Keratinocyte (primary cell): ENCODE measurements around the gene PAN3. TPM values are rescaled to one million over a fixed set of nuclear protein-coding genes. Genes with fewer than 3 reads are reported as not detected.

Experiments
- DNase-seq: peaks from one replicate; pipeline ENCODE4 v3.0.0-alpha.2; 2011; ENCODE audit warnings: low read depth, missing footprints, low spot score
- FAIRE-seq: peaks from 2 replicates; lab custom pipeline; 2011; peaks lifted over from hg19 to GRCh38; lab: Jason Lieb, UNC
- H2AFZ ChIP-seq: 2 replicates; pipeline ENCODE4 v1.6.0; 2012; ENCODE audit warnings: low read length, control low read depth, inconsistent platforms; ENCODE audit not compliant: control insufficient read depth
- H3K27ac ChIP-seq: 2 replicates; pipeline ENCODE4 v1.5.1; 2011; ENCODE audit warnings: low read length; ENCODE audit not compliant: control insufficient read depth, insufficient read depth
- H3K27me3 ChIP-seq: 3 replicates; pipeline ENCODE4 v1.6.0; 2011; ENCODE audit warnings: low read length; ENCODE audit not compliant: control insufficient read depth, insufficient read depth; ENCODE audit errors: extremely low read depth
- H3K36me3 ChIP-seq, 2 experiments: 2 replicates in 1 of 2; 3 replicates in 1 of 2; pipeline ENCODE4 v1.5.1; 2011; ENCODE audit warnings: low read length in 2 of 2, mild to moderate bottlenecking in 1 of 2; ENCODE audit not compliant: control insufficient read depth in 2 of 2, insufficient read depth in 2 of 2; ENCODE audit errors: extremely low read depth in 1 of 2
- H3K4me1 ChIP-seq: 3 replicates; pipeline ENCODE4 v1.5.1; 2011; ENCODE audit warnings: low read length; ENCODE audit not compliant: control insufficient read depth, insufficient read depth; ENCODE audit errors: extremely low read depth
- H3K4me2 ChIP-seq: 3 replicates; pipeline ENCODE4 v1.6.0; 2011; ENCODE audit warnings: low read depth, low read length; ENCODE audit not compliant: control insufficient read depth, insufficient read depth; ENCODE audit errors: extremely low read depth
- H3K4me3 ChIP-seq, 3 experiments: fragments of 200-600 bp in 1 of 3; sonication (generic) in 1 of 3; 2 replicates in 2 of 3; 3 replicates in 1 of 3; pipeline ENCODE4 v1.5.1; 2011 to 2016; ENCODE audit warnings: low read length in 3 of 3, mild to moderate bottlenecking in 3 of 3, control low read depth in 2 of 3, inconsistent platforms in 1 of 3, low read depth in 1 of 3, mixed read lengths in 1 of 3, mixed run types in 1 of 3, moderate library complexity in 1 of 3; ENCODE audit not compliant: control insufficient read depth in 2 of 3, insufficient read depth in 2 of 3; ENCODE audit errors: extremely low read depth in 1 of 3
- H3K79me2 ChIP-seq: 2 replicates; pipeline ENCODE4 v1.6.0; 2012; ENCODE audit warnings: low read length; ENCODE audit not compliant: control insufficient read depth, insufficient read depth
- H3K9ac ChIP-seq: 3 replicates; pipeline ENCODE4 v1.6.0; 2011; ENCODE audit warnings: low read length; ENCODE audit not compliant: control insufficient read depth, insufficient read depth; ENCODE audit errors: extremely low read depth
- H3K9me1 ChIP-seq: 3 replicates; pipeline ENCODE4 v1.6.0; 2011; ENCODE audit warnings: low read length; ENCODE audit not compliant: control insufficient read depth, insufficient read depth; ENCODE audit errors: extremely low read depth
- H3K9me3 ChIP-seq: 2 replicates; pipeline ENCODE4 v1.5.1; 2012; ENCODE audit warnings: low read depth, low read length; ENCODE audit not compliant: control insufficient read depth
- H4K20me1 ChIP-seq: 3 replicates; pipeline ENCODE4 v1.6.0; 2011; ENCODE audit warnings: low read length; ENCODE audit not compliant: control insufficient read depth, insufficient read depth; ENCODE audit errors: extremely low read depth
- CTCF ChIP-seq, 3 experiments: IDR thresholded peaks in 1 of 3; conservative IDR thresholded peaks in 1 of 3; optimal IDR thresholded peaks in 1 of 3; 2 replicates in 2 of 3; 3 replicates in 1 of 3; pipeline versions ENCODE3 to v1.5.1; 2011; ENCODE audit warnings: low read length in 3 of 3, mild to moderate bottlenecking in 3 of 3, moderate library complexity in 2 of 3, control low read depth in 1 of 3, inconsistent platforms in 1 of 3; ENCODE audit not compliant: insufficient read depth in 2 of 3; ENCODE audit errors: extremely low read depth in 1 of 3
- EZH2 ChIP-seq: IDR thresholded peaks from one replicate; pipeline ENCODE4 v1.6.1; 2012; ENCODE audit warnings: inconsistent platforms, mild to moderate bottlenecking, low read length, moderate library complexity
- dilution Hi-C: fragments of 300-500 bp; cut with MboI; formaldehyde crosslinking; loops from one replicate; pipeline ENCODE4 v1.7.0; 2020; ENCODE audit warnings: low sequenced_read_pairs; ENCODE audit not compliant: extremely low pct_ligation_motif_present
- polyA plus RNA-seq, 5 experiments: library from polyadenylated mRNA; depleted of rRNA in 3 of 5; stranded (reverse) in 3 of 5; stranded (forward) in 1 of 5; unstranded in 1 of 5; fragments of >200 nt; gene quantifications; 1 replicate in 1 of 5; 2 replicates in 3 of 5; 3 replicates in 1 of 5; pipeline versions ENCODE4 v1.2.1 to v1.2.3, GENCODE V29; 2011 to 2012; ENCODE audit warnings: missing spikeins in 2 of 5, low read depth in 1 of 5, low replicate concordance in 1 of 5

The PAN3 gene
- polyA plus RNA-seq, 1 donor (not counting 4 experiments of a cell fraction or from before 2014, with no cell fraction given) = 16.8 TPM

GRCh38 chr13:28319528-28319927, 181.2 kb downstream of the PAN3 start:
- no peaks in the 10 kb centered on the region for H3K4me1 ChIP-seq
- H3K4me2 ChIP-seq = no peak overlapping the region
- no peaks in the 10 kb centered on the region for H3K36me3 ChIP-seq
- H3K9ac ChIP-seq = no peak overlapping the region
- TF ChIP-seq EZH2 (no peak), CTCF (optimal IDR thresholded peaks at IDR 0.05 in 1 of 3, IDR thresholded peaks at IDR 0.05 in 1 of 3, conservative IDR thresholded peaks at IDR 0.05 in 1 of 3; ENCODE audit: extremely low read depth in 1 of 3, insufficient read depth in 2 of 3, low read length in 3 of 3) (no peak)
- no peak overlapping the region for H3K27ac ChIP-seq
- H3K27me3 ChIP-seq = no peaks in the 10 kb centered on the region
- FAIRE-seq (no peak), DNase-seq (no peak)
- H3K4me3 ChIP-seq = no peak overlapping the region
- H3K9me1 ChIP-seq = no peaks in the 10 kb centered on the region
- dilution Hi-C loops = no loop called here
- no peaks in the 10 kb centered on the region for H4K20me1 ChIP-seq
- no peaks in the 10 kb centered on the region for H3K79me2 ChIP-seq
- no peaks in the 10 kb centered on the region for H3K9me3 ChIP-seq
- H2AFZ ChIP-seq = no peak overlapping the region

GRCh38 chr13:28320209-28320608, 181.9 kb downstream of the PAN3 start:
- H3K27ac ChIP-seq = no peak overlapping the region

More at GRCh38 chr13:28320209-28320608, 181.9 kb downstream of the PAN3 start:
- H3K9me1 ChIP-seq = no peaks in the 10 kb centered on the region
- no peaks in the 10 kb centered on the region for H3K9me3 ChIP-seq
- H3K9ac ChIP-seq = no peak overlapping the region
- no peak overlapping the region for H3K4me2 ChIP-seq
- no peaks in the 10 kb centered on the region for H3K36me3 ChIP-seq
- H4K20me1 ChIP-seq = no peaks in the 10 kb centered on the region
- H3K79me2 ChIP-seq = no peaks in the 10 kb centered on the region
- DNase-seq (no peak), FAIRE-seq (no peak)
- no peak overlapping the region for H3K4me3 ChIP-seq
- H2AFZ ChIP-seq = no peak overlapping the region
- dilution Hi-C loops = no loop called here
- H3K27me3 ChIP-seq = no peaks in the 10 kb centered on the region
- TF ChIP-seq CTCF (optimal IDR thresholded peaks at IDR 0.05 in 1 of 3, IDR thresholded peaks at IDR 0.05 in 1 of 3, conservative IDR thresholded peaks at IDR 0.05 in 1 of 3; ENCODE audit: extremely low read depth in 1 of 3, insufficient read depth in 2 of 3, low read length in 3 of 3) = no peak
- TF ChIP-seq EZH2 = no peak
- no peaks in the 10 kb centered on the region for H3K4me1 ChIP-seq
